HG02571 (cell line): ENCODE measurements around the gene SLC25A43.

ENCODE experiments used
- ATAC-seq: cut with Tn5 transposase; IDR thresholded peaks from one replicate; pipeline ENCODE4 v1.9.1; 2021; ENCODE audit warnings: mild to moderate bottlenecking, moderate library complexity; ENCODE audit not compliant: unreplicated experiment

Gene SLC25A43

DNA sequence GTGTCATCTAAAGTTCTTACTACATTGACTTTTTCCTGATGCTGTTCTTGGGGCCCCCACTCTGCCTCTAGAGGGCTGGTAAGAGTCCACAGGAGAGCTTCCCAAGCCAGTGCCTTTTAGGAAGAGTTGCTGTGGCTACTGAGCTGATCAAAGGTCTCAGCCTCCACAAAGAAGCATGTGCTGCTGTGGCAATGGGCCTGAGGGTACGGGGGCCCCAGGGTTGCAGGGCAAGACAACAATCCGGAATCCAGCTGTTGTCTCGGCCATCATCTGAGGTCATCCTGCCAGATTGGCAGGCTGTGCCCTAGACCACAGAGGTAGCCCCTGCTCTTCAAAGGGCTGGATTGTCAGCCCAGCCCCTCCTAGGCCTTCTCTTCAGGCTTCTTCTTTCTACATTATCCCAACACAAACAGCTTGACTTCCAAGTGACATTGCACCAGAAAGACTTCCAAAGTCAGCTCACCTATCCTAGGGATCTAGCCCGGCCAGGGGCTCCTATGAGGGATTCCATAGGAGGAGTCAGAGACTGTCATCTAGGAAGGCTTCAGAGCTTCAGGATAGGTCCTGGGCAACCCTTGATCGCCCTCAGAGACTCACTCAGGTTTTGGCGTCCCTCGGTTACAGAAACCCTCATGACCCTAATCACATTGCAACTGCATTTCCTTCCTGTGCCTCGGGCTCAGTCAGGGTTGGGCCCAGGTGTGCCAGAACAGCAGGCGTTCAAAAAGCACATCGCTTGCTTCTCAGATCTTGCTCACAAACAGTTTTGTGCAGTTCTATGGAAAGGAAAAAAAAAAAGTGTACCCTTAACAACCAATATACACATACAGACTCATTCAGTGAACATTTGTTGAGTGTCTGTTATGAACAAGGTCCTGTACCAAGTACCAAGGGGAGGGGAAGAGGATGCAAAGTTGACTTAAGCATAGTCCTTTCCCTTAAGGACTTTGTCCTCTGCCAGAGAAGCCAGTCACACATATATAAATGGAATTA lies 96.9 kb downstream of the SLC25A43 start:
- no peak for ATAC-seq

DNA sequence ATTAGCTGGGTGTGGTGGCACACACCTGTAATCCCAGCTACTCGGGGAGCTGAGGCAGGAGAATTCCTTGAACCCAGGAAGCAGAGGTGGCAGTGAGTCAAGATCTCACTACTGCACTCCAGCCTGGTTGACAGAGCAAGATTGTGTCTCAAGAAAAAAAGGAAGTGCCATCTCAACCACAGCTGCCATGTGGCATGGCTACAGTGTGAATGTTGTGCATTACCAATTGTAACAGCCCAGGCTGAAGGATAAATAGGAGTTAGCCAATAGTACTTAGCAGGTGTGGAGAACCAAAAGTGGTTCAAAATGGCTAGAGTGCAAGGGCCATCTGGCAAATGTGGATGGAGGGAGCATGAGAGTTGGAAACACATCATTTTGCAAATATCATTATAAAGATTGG lies 98.0 kb downstream of the SLC25A43 start:
- no peak for ATAC-seq

DNA sequence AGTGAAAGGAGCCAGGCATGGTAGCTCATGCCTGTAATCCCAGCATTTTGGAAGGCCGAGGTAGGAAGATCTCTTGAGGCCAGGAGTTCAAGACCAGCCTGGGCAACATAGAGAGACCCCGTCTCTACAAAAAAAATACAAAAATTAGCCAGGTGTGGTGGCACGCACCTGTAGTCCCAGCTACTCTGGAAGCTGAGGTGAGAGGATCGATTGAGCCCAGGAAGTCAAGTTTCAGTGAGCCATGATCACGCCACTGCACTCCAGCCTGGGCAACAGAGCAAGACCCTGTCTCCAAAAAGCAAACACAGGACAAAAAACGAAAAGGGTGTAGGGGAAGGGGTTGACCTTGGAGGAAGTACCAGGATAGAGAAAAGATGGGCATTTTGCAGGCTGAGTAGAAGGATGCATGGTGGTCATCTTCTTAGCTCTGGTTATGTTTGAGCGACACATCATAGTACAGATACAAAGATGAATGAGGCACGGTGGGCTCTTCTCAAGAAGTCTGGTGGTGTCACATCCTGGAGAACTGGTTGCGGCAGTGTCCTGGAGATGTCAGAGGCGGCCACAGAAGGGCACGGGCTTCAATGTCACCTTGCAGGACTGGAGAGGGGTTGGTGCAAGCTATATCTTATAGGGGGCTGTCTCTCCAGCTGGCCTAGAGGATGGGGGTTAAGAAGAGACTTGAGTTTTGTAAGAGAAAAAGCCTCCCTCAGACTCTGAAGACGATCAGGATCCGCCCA lies 101.1 kb downstream of the SLC25A43 start:
- no peak for ATAC-seq

DNA sequence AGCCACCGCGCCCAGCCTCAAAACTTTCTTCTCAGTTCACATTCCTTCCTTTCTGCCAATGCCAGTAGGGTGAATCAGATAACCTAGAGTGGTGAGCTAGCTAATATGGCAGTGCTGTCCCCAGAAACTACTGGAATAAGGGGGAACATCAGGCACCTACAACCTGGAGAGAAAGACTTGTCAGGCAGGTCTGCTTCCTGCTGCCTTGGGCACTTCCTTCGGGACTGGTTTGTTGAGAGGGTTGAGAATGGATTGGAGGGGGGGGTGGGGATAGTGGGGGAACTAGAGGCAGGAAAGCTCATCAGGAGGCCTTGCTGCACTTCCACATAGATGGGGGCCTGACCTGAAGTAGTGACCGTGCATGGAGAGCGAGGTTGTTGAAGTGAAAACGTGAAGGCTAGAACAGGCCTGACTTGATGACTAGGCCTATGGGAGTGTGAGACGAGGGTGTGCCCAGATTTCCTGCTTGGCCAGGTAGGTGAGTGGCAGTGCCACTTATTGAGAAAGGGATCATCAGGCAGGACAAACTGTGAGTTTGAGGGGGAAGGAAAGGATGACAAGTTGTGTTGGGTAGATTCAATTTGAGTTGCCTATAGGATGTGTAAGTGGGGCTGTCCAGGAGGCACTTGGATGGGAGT lies 102.5 kb downstream of the SLC25A43 start:
- ATAC-seq: no peak

DNA sequence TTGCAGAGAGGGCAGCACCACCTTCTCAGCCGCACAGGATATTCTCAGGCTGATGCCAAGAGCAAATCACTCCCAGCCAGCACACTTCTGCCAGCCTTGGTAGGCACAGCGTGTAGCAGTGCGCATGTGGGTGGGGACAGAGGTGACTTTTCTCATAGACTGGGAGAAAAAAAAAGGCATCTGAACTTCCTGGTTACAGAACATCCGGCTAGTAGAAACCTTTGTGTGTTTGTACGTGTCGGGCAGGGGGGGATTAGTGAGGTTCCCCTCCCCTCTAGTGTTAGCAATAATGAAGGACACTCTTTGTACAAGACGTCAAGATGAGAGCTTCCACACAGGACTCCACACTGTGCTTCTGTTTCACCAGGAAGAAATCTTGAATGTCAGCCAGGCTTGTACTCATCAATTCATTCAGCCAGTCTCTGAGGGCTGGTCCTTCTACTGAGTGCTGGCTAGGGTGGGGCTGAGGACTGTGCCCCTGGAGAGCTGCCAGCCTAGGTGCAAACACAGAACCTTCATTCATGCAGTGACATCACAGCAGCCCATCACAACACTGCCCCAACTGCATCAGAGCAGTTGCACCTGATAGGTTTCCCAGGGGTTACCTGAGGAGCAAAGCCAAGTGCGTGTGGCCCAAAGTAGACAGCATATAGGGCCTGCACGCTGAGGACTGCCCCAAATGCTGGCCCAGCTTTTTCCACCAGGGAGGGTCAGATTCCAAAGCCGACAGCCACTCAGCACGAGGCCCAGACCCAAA lies 103.8 kb downstream of the SLC25A43 start:
- ATAC-seq: no peak

DNA sequence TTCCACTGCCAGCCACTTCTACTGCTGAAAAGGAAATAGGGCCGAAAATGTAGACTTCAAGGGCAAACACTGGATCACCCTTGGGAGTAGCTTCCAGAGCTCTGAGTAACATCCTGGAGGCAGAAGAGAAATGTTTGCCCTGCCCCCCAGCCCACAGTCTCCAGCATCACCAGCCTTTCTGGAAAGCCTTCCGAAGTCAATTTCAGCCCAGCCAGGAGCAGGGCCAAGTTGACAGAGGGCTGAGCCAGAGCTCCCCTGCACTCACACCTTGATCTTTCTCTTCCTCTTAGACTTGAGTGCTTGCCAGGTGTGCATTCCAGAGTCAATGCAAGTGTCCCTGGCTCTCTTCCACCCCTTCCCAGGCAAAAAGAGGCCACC lies 104.3 kb downstream of the SLC25A43 start:
- ATAC-seq: no peak
